AG09319 (cell line): ENCODE data around the gene STUB1.

ENCODE experiments used
- DNase-seq: peaks from one replicate; pipeline ENCODE4 v3.0.0-alpha.2; 2010; ENCODE audit warnings: low read depth; ENCODE audit errors: extremely low read depth
- CTCF ChIP-seq: IDR thresholded peaks from 2 replicates; pipeline ENCODE4 v1.5.1; 2011; ENCODE audit warnings: low read depth, mild to moderate bottlenecking, inconsistent platforms, low read length, moderate library complexity

The STUB1 gene

DNA sequence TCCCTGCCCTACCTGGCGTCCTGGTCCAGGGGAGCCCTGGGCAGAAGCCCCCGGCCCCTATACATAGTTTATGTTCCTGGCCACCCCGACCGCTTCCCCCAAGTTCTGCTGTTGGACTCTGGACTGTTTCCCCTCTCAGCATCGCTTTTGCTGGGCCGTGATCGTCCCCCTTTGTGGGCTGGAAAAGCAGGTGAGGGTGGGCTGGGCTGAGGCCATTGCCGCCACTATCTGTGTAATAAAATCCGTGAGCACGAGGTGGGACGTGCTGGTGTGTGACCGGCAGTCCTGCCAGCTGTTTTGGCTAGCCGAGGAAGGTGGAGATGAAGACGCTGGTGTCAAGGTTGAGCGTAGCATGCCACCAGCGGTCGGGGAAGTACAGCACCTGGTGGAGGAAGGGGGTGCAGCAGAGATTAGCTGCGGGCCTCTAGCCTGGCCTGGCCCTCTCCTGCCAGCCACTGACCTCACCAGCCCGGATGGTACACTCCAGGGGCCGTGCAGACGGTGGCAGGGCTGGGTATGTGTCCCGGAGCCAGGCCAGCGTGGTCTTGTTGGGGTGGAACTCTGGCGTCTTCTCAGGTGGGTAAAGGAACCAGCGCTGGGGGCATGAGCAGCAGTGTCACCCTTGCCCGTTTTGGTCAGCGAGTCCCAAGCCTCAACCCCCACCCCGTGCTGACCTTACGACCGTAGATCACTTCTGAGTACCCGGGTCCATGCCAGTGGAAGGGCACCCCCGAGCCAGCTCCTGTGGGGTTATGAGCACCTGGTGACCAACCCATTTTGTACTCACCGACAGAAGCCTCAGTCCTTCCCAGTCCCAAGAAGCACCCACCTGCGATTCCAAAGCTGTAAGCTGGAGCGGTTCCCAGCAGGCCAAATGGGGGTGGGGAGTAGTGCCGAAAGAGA is 2.5 kb downstream of the STUB1 start:
- no peak for DNase-seq
- no peak for TF ChIP-seq CTCF

GRCh38 chr16:683396-684070 is 3.3 kb downstream of the STUB1 start:
- TF ChIP-seq CTCF = no peak
- DNase-seq = no peak

- TF ChIP-seq CTCF = no peak
- peak; percentile 84 for DNase-seq
Observed at GRCh38 chr16:684071-684794, 4.0 kb downstream of the STUB1 start, which contains the start of gene JMJD8. Gene JMJD8, minus strand, starts transcription at chr16:684334. Its CDS starts 15 bp downstream, at chr16:684319.

GRCh38 chr16:684961-685696 is 4.9 kb downstream of the STUB1 start:
- no peak for DNase-seq
- no peak for TF ChIP-seq CTCF

GRCh38 chr16:685967-686366 is 5.8 kb downstream of the STUB1 start:
- peak; percentile 35 for TF ChIP-seq CTCF
- no peak for DNase-seq

DNA sequence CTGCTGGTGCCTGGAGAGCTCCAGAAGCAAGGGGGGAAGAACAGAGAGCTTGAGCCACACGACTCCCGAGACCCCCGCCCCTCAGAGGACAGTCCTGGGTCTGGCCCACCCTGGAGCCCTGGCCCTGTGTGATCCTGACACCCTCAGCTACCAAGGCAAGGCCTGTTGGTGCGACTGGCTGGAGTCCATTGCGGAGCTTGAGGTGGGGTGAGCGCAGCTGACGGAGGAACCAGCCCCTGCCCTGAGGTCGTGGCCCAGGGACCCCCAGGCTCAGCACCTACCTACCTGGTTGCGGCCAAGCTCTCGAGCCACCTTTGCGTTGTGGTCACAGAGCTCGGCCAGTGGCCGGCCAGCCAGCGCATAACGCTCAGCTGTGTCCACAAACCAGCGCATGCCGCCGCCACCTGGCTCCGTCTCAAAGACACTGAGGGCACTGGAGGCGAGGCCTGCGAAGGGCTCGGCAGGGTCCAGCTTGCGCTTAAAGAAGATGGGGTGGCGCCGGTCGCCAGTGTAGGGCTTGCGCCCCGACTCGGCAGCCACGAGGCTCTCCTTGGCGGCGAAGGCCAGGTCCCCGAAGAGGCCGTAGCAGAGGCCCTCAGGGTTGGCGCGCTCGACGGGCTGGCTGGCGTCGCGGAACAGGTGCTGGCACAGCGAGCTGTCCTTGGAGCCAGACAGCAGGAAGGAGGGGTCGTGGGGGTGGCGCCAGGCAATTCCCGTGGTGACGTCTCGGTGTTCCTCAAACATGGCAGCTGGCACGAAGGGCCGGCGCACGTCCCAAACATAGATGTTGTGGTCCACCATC is 6.5 kb downstream of the STUB1 start:
- no peak for TF ChIP-seq CTCF
- DNase-seq = no peak
